A673 (cell line): ENCODE results near the gene ST6GALNAC2. TPM values are rescaled to one million over a fixed set of nuclear protein-coding genes. Genes with fewer than 3 reads are reported as not detected.

Experiments used
- BruUV-seq: library from RNA; stranded (reverse); fragments of 400-500 nt; replicated peaks from 2 replicates; lab custom pipeline; 2021; lab: Mats Ljungman, UMichigan
- CTCF ChIA-PET: fragments of 300-600 bp; sonication (Branson Sonifier 250); formaldehyde crosslinking; loops from one replicate; lab custom pipeline; 2022; ENCODE audit warnings: antibody characterized with exemption; lab: Charles Lee
- POLR2A ChIA-PET: fragments of 300-600 bp; sonication (Branson Sonifier 250); formaldehyde crosslinking; loops from one replicate; lab custom pipeline; 2022; ENCODE audit warnings: antibody characterized with exemption; ENCODE audit not compliant: low non-redundant PET; lab: Charles Lee
- DNase-seq: peaks from one replicate; pipeline ENCODE4 v3.0.0-alpha.2; 2015; ENCODE audit warnings: low spot score
- H3K27ac ChIP-seq: fragments of 200-600 bp; sonication (generic); 2 replicates; pipeline ENCODE4 v1.5.1; 2016; ENCODE audit warnings: mixed run types, low read depth, mild to moderate bottlenecking, mixed read lengths, antibody characterized with exemption, low read length; ENCODE audit not compliant: poor library complexity, severe bottlenecking
- H3K27me3 ChIP-seq: fragments of 200-600 bp; sonication (generic); replicated peaks from 2 replicates; pipeline ENCODE4 v1.6.1; 2017; ENCODE audit warnings: mixed run types, low read depth, mild to moderate bottlenecking, mixed read lengths, antibody characterized with exemption, low read length; ENCODE audit not compliant: insufficient read depth, poor library complexity
- H3K36me3 ChIP-seq: fragments of 200-600 bp; sonication (generic); 2 replicates; pipeline ENCODE4 v1.6.1; 2016; ENCODE audit warnings: mixed run types, mild to moderate bottlenecking, mixed read lengths, antibody characterized with exemption, low read length; ENCODE audit not compliant: insufficient read depth, poor library complexity, severe bottlenecking
- H3K4me1 ChIP-seq: fragments of 200-600 bp; sonication (generic); 2 replicates; pipeline ENCODE4 v1.6.1; 2017; ENCODE audit warnings: mixed run types, mild to moderate bottlenecking, mixed read lengths, antibody characterized with exemption, low read length; ENCODE audit not compliant: insufficient read depth, poor library complexity, severe bottlenecking
- H3K4me3 ChIP-seq: fragments of 200-600 bp; sonication (generic); 2 replicates; pipeline ENCODE4 v1.5.1; 2016; ENCODE audit warnings: low read depth, mixed run types, mild to moderate bottlenecking, mixed read lengths, low read length; ENCODE audit not compliant: poor library complexity, severe bottlenecking
- H3K9me3 ChIP-seq: fragments of 200-600 bp; sonication (generic); 2 replicates; pipeline ENCODE4 v1.6.1; 2016; ENCODE audit warnings: mixed run types, low read depth, mild to moderate bottlenecking, mixed read lengths, antibody characterized with exemption, low read length; ENCODE audit not compliant: poor library complexity, severe bottlenecking
- EZH2 ChIP-seq: fragments of 200-600 bp; sonication (generic); IDR thresholded peaks from 2 replicates; pipeline ENCODE4 v1.6.1; 2017; ENCODE audit warnings: borderline replicate concordance, low read depth, mild to moderate bottlenecking, mixed read lengths, antibody characterized with exemption, low read length; ENCODE audit not compliant: poor library complexity, severe bottlenecking
- intact Hi-C: fragments of 100-400 bp; cut with micrococcal nuclease; formaldehyde crosslinking; loops from one replicate; pipeline ENCODE4 v1.10.0; 2022; ENCODE audit not compliant: unreplicated experiment
- total RNA-seq: library from RNA; stranded (reverse); gene quantifications from 2 replicates; pipeline ENCODE4 v1.2.3, GENCODE V29; 2021
- TF ChIP-seq, protein P1 (sequence below): fragments of 300-800, 200-600 bp; sonication (generic); conservative IDR thresholded peaks from 2 replicates; pipeline ENCODE4 v1.5.1; 2017; ENCODE audit warnings: low read depth, mild to moderate bottlenecking, antibody characterized with exemption, low read length, moderate library complexity, mixed read lengths

ST6GALNAC2 gene
- total RNA-seq, 1 experiment from 2014 or later, result not detected

DNA sequence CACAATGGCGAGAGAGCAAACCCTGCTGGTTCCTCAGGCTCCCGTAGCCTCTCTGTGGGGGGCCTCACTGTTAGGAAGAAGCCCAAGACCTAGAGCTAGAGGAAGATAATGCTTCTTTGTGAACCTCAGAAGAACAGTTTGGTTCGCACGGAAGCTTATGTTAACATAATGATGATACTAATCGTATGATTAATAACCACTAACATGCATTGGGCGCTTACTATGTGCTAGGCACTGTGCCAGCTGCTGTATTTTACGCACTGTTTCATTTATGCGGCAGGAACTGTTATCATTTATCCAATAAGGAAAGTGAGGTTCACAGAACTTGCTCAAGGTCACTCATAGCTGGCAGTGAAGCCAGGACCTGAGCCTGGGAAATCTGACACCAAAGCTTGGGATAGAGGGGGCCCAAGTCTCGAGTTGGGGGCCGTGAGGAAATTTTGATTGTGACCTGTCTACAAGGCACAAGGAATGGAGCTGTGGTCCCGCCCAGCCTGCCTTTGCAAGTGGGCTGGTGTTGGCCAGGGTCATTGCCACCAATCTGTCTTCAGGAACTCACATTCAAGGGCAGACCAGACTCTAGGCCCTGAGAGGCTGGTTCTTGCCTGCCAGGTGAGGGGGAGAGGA, 39.0 kb downstream of the ST6GALNAC2 start:
- ChIA-PET POLR2A (interaction anchor here (0.6 to 0.9 kb wide), 2 partner anchors 11 to 368 kb away, joined by 3 to 6 read pairs; no protein-coding TSS in a partner anchor), CTCF (interaction anchor here (0.6 to 2.3 kb wide), 4 partner anchors 23 to 80 kb away, joined by 4 to 12 read pairs (median 4); partner anchors contain the start of gene AANAT)
- Histone ChIP-seq H3K9me3 (no peaks in the 10 kb centered on the region), H3K4me3 (no peak overlapping the region), H3K27ac (peak overlapping the region; percentile 54), H3K27me3 (no peaks in the 10 kb centered on the region), H3K4me1 (peaks cover 34% of the 10 kb centered on the region), H3K36me3 (no peaks in the 10 kb centered on the region)
- BruUV-seq, result no TSS peak
- TF ChIP-seq, protein P1, sequence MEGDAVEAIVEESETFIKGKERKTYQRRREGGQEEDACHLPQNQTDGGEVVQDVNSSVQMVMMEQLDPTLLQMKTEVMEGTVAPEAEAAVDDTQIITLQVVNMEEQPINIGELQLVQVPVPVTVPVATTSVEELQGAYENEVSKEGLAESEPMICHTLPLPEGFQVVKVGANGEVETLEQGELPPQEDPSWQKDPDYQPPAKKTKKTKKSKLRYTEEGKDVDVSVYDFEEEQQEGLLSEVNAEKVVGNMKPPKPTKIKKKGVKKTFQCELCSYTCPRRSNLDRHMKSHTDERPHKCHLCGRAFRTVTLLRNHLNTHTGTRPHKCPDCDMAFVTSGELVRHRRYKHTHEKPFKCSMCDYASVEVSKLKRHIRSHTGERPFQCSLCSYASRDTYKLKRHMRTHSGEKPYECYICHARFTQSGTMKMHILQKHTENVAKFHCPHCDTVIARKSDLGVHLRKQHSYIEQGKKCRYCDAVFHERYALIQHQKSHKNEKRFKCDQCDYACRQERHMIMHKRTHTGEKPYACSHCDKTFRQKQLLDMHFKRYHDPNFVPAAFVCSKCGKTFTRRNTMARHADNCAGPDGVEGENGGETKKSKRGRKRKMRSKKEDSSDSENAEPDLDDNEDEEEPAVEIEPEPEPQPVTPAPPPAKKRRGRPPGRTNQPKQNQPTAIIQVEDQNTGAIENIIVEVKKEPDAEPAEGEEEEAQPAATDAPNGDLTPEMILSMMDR, result no peak
- TF ChIP-seq EZH2, result no peak
- peak; percentile 67 for DNase-seq
- intact Hi-C loops, result loop anchor here (1.0 to 2.0 kb wide), 2 partner anchors 24 to 80 kb away; no protein-coding TSS in a partner anchor

DNA sequence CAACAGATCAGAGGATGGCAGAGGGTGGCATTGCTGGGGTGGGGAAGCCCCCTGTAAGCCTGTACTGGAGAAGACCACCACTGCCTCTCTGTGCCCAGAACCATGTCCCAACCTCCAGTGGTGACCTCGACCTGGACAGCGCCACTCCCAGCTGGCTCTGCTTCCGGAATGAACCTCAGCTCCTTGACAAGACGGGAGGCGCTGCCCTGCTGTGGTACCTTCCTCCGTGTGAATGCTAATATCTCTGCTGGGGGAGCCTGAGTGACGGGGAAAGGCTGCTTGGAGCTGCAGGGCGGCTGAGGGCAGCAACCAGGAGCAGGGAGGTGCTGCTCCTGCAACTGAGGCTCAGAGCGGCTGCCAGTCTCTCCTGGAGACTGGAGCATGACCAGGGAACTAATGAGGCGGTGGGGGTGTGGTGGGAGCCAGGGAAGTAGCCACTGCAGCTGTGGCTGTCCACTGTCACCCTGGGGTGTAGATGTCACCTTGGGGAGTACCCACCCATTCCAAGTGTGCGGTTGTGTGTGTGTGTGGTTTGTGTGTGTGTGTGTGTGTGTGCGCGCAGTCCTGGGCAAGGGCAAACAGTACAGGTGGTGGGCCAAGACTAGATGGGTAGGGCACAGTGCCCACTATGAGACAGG, 39.6 kb downstream of the ST6GALNAC2 start:
- ChIA-PET POLR2A (interaction anchor here (0.9 kb wide), 1 partner anchor 11 kb away, joined by 3 read pairs; no protein-coding TSS in a partner anchor), CTCF (interaction anchor here (0.9 to 2.3 kb wide), 3 partner anchors 22 to 79 kb away, joined by 4 to 12 read pairs (median 4); partner anchors contain the start of gene AANAT)
- DNase-seq, result no peak
- BruUV-seq, result no TSS peak
- no peak for TF ChIP-seq EZH2
- TF ChIP-seq, protein P1, result no peak
- Histone ChIP-seq H3K27me3 (no peaks in the 10 kb centered on the region), H3K36me3 (no peaks in the 10 kb centered on the region), H3K9me3 (no peaks in the 10 kb centered on the region), H3K4me1 (peaks cover 37% of the 10 kb centered on the region), H3K27ac (no peak overlapping the region), H3K4me3 (no peak overlapping the region)
- intact Hi-C loops, result loop anchor here (2.0 kb wide), 1 partner anchor 23 kb away; no protein-coding TSS in a partner anchor

DNA sequence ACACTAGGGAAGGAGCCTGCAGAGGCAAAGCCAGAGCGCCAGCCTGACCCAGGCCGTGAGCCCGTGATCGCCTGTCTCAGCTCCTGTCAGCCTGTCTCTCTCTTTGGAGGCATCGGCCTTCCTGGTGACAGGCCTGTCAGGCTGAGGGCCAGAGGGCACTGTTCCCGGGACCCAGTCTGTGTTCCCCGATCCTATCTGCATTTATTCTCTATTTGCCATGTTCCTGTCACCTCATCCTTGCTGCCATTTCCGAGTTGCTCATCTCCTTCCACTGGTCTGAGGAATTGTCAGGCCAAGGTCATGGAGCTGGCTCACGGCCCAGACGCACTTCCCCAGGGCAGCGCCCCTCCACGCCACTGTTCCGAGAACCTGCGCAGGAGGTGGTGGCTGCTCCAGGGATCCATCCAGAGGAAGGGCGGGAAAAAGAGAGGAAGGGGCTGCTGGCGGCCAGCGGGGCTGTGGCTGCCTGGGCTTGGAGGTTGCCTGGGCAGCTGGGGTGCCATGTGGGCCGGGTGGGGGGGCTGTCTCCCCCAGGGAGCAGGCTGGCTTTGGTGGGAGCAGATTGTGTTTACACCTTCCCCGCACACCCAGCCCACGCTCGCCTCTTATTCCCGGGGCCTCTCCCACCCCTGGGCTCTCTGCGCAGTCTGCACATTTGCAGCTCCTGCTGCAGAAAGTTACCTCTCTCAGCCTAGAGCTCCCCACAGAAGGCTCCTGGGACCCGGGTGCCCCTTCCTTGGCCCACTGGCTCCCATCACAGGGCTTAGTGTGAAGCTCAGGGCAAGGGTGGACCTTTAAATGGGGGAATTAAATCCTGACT, 40.9 kb downstream of the ST6GALNAC2 start:
- ChIA-PET POLR2A (no interaction called here), CTCF (interaction anchor here (0.5 to 2.3 kb wide), 5 partner anchors 12 to 175 kb away, joined by 3 to 12 read pairs (median 4); no protein-coding TSS in a partner anchor)
- no peaks in the 10 kb centered on the region for H3K36me3 ChIP-seq
- no peaks in the 10 kb centered on the region for H3K9me3 ChIP-seq
- DNase-seq, result no peak
- no peak overlapping the region for H3K4me3 ChIP-seq
- H3K27ac ChIP-seq, result no peak overlapping the region
- TF ChIP-seq, protein P1, result no peak
- TF ChIP-seq EZH2, result no peak
- no TSS peak for BruUV-seq
- H3K4me1 ChIP-seq, result peaks cover 44% of the 10 kb centered on the region
- intact Hi-C loops, result no loop called here
- H3K27me3 ChIP-seq, result no peaks in the 10 kb centered on the region
